GM23248 (cell line): ENCODE measurements around the gene GPC3. TPM values are rescaled to one million over a fixed set of nuclear protein-coding genes. Genes with fewer than 3 reads are reported as not detected.

ENCODE experiments used
- DNase-seq: peaks from one replicate; pipeline ENCODE4 v3.0.0-alpha.2; 2015
- H2AFZ ChIP-seq: fragments of 200-600 bp; sonication (generic); 2 replicates; pipeline ENCODE4 v1.6.1; 2016; ENCODE audit warnings: antibody characterized with exemption
- H3F3A ChIP-seq: fragments of 200-600 bp; sonication (generic); 2 replicates; pipeline ENCODE4 v1.6.1; 2016; ENCODE audit warnings: mild to moderate bottlenecking, antibody characterized with exemption, mixed run types; ENCODE audit not compliant: insufficient read depth
- H3K27ac ChIP-seq: fragments of 200-600 bp; sonication (generic); 2 replicates; pipeline ENCODE4 v1.5.1; 2016; ENCODE audit warnings: mild to moderate bottlenecking
- H3K27me3 ChIP-seq: fragments of 200-600 bp; sonication (generic); replicated peaks from 2 replicates; pipeline ENCODE4 v1.6.1; 2016; ENCODE audit warnings: mild to moderate bottlenecking; ENCODE audit not compliant: insufficient read depth
- H3K36me3 ChIP-seq: fragments of 200-600 bp; sonication (generic); 2 replicates; pipeline ENCODE4 v1.6.1; 2016; ENCODE audit warnings: low read depth, mild to moderate bottlenecking
- H3K4me1 ChIP-seq: fragments of 200-600 bp; sonication (generic); 2 replicates; pipeline ENCODE4 v1.6.1; 2016; ENCODE audit warnings: mild to moderate bottlenecking; ENCODE audit not compliant: insufficient read depth
- H3K4me2 ChIP-seq: fragments of 200-600 bp; sonication (generic); one replicate; pipeline ENCODE4 v1.6.1; 2016; ENCODE audit warnings: mild to moderate bottlenecking; ENCODE audit not compliant: unreplicated experiment
- H3K4me3 ChIP-seq: fragments of 200-600 bp; sonication (generic); 2 replicates; pipeline ENCODE4 v1.5.1; 2016; ENCODE audit warnings: mild to moderate bottlenecking
- H3K79me2 ChIP-seq: fragments of 200-600 bp; sonication (generic); 2 replicates; pipeline ENCODE4 v1.6.1; 2016; ENCODE audit warnings: mild to moderate bottlenecking; ENCODE audit not compliant: insufficient read depth
- H3K9ac ChIP-seq: fragments of 200-600 bp; sonication (generic); 2 replicates; pipeline ENCODE4 v1.6.1; 2016; ENCODE audit warnings: mild to moderate bottlenecking
- H3K9me2 ChIP-seq: fragments of 200-600 bp; sonication (generic); 2 replicates; pipeline ENCODE4 v1.6.1; 2016; ENCODE audit warnings: mixed run types, mild to moderate bottlenecking, moderate library complexity; ENCODE audit not compliant: insufficient read depth
- H3K9me3 ChIP-seq: fragments of 200-600 bp; sonication (generic); one replicate; pipeline ENCODE4 v1.6.1; 2017; ENCODE audit warnings: low read depth
- H4K20me1 ChIP-seq: fragments of 200-600 bp; sonication (generic); 2 replicates; pipeline ENCODE4 v1.6.0; 2016; ENCODE audit not compliant: insufficient read depth
- EZH2 ChIP-seq: fragments of 200-600 bp; sonication (generic); IDR thresholded peaks from 2 replicates; pipeline ENCODE4 v1.6.1; 2018; ENCODE audit warnings: antibody characterized with exemption, mild to moderate bottlenecking; ENCODE audit not compliant: insufficient read depth, poor library complexity, severe bottlenecking
- EZH2phosphoT487 ChIP-seq: fragments of 200-600 bp; sonication (generic); IDR thresholded peaks from 2 replicates; pipeline ENCODE4 v1.6.1; 2018; ENCODE audit warnings: antibody characterized with exemption, moderate library complexity, mild to moderate bottlenecking, low read depth; ENCODE audit not compliant: insufficient read depth
- WGBS, 2 experiments: methylation state at CpG; one replicate each; pipeline ENCODE4 v1.1.6; 2015 to 2017; ENCODE audit warnings: low lambda C conversion rate in 2 of 2, low coverage in 1 of 2; ENCODE audit errors: missing lambda C conversion rate in 2 of 2; 5-methylcytosine and 5-hydroxymethylcytosine counted together
- in situ Hi-C: fragments of 300-500 bp; cut with MboI; formaldehyde crosslinking; loops from 2 replicates; pipeline ENCODE4 v1.15.0; 2020
- polyA plus RNA-seq: library from polyadenylated mRNA; unstranded; fragments of >200 nt; fragmentation: Nextera tagmentation; extraction: Ambion mirVana; gene quantifications from 2 replicates; pipeline ENCODE4 v1.2.1, GENCODE V29; 2016
- total RNA-seq: library from RNA; depleted of rRNA; stranded (reverse); fragments of >200 nt; shearing (Covaris generic); gene quantifications from 2 replicates; pipeline ENCODE4 v1.2.3, GENCODE V29; 2014

Gene GPC3
- total and polyA plus RNA-seq, 2 experiments from 2014 or later = not detected

DNA sequence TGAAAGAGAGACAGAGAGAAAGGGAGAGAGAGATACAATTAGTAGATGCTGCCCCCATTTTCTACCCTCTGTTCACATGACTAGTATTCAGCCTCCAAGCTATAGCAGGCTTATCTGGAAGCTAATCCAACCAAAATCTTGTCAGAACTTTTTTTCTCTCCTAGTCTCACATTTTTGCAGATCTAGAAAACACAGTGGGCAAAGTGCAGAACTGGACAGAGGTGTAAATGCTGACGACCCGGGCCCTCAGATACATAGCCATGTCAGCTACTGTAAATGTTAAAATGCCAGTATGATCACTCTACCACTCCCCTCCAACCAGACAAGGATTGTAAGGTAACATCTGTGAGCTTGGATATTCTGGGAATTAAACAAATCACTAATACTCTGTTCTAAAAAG, 34.3 kb downstream of the GPC3 start:
- Histone ChIP-seq H3K4me1 (no peaks in the 10 kb centered on the region), H4K20me1 (no peaks in the 10 kb centered on the region), H3K4me2 (no peak overlapping the region), H3K9me2 (no peaks in the 10 kb centered on the region), H2AFZ (no peak overlapping the region), H3K9ac (no peak overlapping the region), H3K79me2 (no peaks in the 10 kb centered on the region), H3K4me3 (no peak overlapping the region), H3F3A (no peaks in the 10 kb centered on the region), H3K36me3 (no peaks in the 10 kb centered on the region), H3K27me3 (no peaks in the 10 kb centered on the region), H3K9me3 (no peaks in the 10 kb centered on the region), H3K27ac (no peak overlapping the region)
- DNase-seq = no peak
- in situ Hi-C loops = no loop called here
- TF ChIP-seq EZH2 = no peak
- TF ChIP-seq EZH2phosphoT487 = no peak
- WGBS, 2 experiments = 24 to 31% methylated on average over 2 of the region's 2 CpGs

DNA sequence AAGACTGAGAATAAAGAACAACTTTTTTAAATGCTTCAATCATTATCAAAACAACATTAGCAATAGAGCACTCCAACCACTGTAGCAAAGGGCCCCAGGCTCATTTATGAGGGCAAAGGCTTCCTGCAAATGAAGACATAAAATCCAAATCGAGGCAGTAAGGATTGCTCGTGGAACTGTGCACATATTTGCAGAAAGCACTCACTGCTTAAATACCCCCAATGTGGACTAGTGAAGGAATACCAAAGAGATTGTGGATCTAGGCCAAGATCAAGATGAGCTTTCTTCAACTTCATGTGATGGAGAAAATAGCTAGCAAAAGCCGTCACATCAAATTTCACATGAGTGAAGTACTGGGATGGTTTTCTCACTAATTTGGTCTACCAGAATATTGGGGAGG, 35.2 kb downstream of the GPC3 start:
- no peaks in the 10 kb centered on the region for H3K4me1 ChIP-seq
- no peak for TF ChIP-seq EZH2phosphoT487
- no peak for TF ChIP-seq EZH2
- no peak for DNase-seq
- H3F3A ChIP-seq = no peaks in the 10 kb centered on the region
- H3K9me2 ChIP-seq = no peaks in the 10 kb centered on the region
- H3K4me3 ChIP-seq = no peak overlapping the region
- no peak overlapping the region for H2AFZ ChIP-seq
- no peak overlapping the region for H3K4me2 ChIP-seq
- H3K27ac ChIP-seq = no peak overlapping the region
- no peak overlapping the region for H3K9ac ChIP-seq
- in situ Hi-C loops = no loop called here
- H3K9me3 ChIP-seq = no peaks in the 10 kb centered on the region
- no peaks in the 10 kb centered on the region for H3K27me3 ChIP-seq
- H3K36me3 ChIP-seq = no peaks in the 10 kb centered on the region
- WGBS, 2 experiments = 32 to 45% methylated on average over 3 of the region's 3 CpGs
- no peaks in the 10 kb centered on the region for H4K20me1 ChIP-seq
- no peaks in the 10 kb centered on the region for H3K79me2 ChIP-seq

DNA sequence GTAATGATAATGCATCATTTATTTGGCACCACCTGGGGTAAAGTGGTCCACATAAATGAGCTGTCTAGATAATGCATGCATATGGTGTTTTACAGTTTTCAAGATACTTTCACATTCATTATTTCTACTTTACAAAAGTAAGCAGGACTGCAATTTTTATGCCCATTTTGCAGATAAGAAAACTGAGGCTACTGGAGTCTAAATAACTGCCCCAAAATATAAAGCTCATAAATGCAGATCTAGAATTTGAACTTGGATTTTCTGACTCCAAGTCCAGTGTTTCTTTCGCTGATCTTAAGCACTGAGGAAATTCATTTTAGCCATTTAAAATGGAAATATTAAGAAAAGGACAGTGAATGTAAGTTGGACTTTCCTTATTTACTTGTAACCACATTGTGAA, 36.5 kb downstream of the GPC3 start:
- Histone ChIP-seq H3K36me3 (no peaks in the 10 kb centered on the region), H3K27me3 (no peaks in the 10 kb centered on the region), H4K20me1 (no peaks in the 10 kb centered on the region), H3K4me1 (no peaks in the 10 kb centered on the region), H3F3A (no peaks in the 10 kb centered on the region), H3K79me2 (no peaks in the 10 kb centered on the region), H3K4me2 (no peak overlapping the region), H3K9ac (no peak overlapping the region), H3K9me2 (no peaks in the 10 kb centered on the region), H3K4me3 (no peak overlapping the region), H3K9me3 (no peaks in the 10 kb centered on the region), H2AFZ (no peak overlapping the region), H3K27ac (no peak overlapping the region)
- DNase-seq = no peak
- in situ Hi-C loops = no loop called here
- TF ChIP-seq EZH2 = no peak
- no peak for TF ChIP-seq EZH2phosphoT487
- 11 to 47% methylated on average over 1 of the region's 1 CpG for WGBS, 2 experiments

DNA sequence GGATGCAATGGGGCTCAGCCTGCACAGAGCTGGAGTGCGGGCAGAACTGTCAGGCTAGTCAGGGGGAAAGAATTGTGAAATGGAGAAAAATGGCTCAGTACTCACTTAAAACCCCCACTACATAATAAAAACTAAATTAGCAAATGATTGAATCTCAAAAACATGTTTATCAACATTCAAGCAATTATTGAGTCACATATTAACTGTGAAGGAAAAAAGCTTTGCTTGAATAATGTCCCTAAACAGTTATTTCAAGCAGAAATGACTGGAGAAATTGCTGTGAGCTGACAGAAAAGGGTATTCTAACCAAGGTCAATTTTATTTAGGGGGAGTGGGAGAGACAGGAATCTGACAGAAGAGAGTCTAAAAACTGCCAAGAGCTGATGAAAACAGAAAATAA, 37.4 kb downstream of the GPC3 start:
- H3K27ac ChIP-seq = no peak overlapping the region
- no peaks in the 10 kb centered on the region for H3K4me1 ChIP-seq
- no peaks in the 10 kb centered on the region for H3K79me2 ChIP-seq
- H3F3A ChIP-seq = no peaks in the 10 kb centered on the region
- no peak overlapping the region for H3K9ac ChIP-seq
- H3K4me3 ChIP-seq = no peak overlapping the region
- H3K9me2 ChIP-seq = no peaks in the 10 kb centered on the region
- H3K9me3 ChIP-seq = no peaks in the 10 kb centered on the region
- TF ChIP-seq EZH2phosphoT487 (no peak), EZH2 (no peak)
- 61 to 64% methylated on average over 1 of the region's 1 CpG for WGBS, 2 experiments
- no peaks in the 10 kb centered on the region for H3K27me3 ChIP-seq
- in situ Hi-C loops = no loop called here
- no peak for DNase-seq
- no peak overlapping the region for H2AFZ ChIP-seq
- no peaks in the 10 kb centered on the region for H4K20me1 ChIP-seq
- no peaks in the 10 kb centered on the region for H3K36me3 ChIP-seq
- H3K4me2 ChIP-seq = no peak overlapping the region

DNA sequence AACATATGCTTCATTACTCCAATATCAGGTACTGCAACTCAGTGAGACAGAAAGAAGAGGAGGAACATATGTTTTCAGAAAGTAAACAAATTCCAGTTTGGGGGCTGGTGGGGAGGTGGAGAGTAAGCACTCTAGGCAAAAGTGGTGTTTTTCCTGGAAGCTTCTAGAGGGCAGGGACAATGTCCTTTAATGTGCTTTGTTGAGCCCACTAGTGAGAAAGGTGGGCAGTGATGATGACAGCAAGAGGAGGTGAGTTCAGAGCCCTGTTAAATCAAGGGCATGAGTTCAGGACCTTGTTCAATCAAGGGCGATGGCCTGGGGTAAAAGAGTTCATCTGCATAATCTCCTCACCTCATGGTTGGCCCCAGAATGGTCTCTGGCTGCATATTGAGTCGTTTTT, 38.4 kb downstream of the GPC3 start:
- no peaks in the 10 kb centered on the region for H3K36me3 ChIP-seq
- no peaks in the 10 kb centered on the region for H3K27me3 ChIP-seq
- TF ChIP-seq EZH2 (no peak), EZH2phosphoT487 (no peak)
- H3K4me3 ChIP-seq = no peak overlapping the region
- H3K4me1 ChIP-seq = no peaks in the 10 kb centered on the region
- 0% methylated on average over 2 of the region's 2 CpGs for WGBS, 2 experiments
- H3K79me2 ChIP-seq = no peaks in the 10 kb centered on the region
- no peak overlapping the region for H3K27ac ChIP-seq
- no peaks in the 10 kb centered on the region for H3K9me3 ChIP-seq
- no peaks in the 10 kb centered on the region for H3K9me2 ChIP-seq
- DNase-seq = no peak
- H3K4me2 ChIP-seq = no peak overlapping the region
- in situ Hi-C loops = no loop called here
- no peak overlapping the region for H2AFZ ChIP-seq
- no peaks in the 10 kb centered on the region for H4K20me1 ChIP-seq
- H3K9ac ChIP-seq = no peak overlapping the region
- no peaks in the 10 kb centered on the region for H3F3A ChIP-seq
